WI38 (cell line): ENCODE results near the gene ANKRD60.
A peak's percentile ranks its signal among the peaks of the same experiment; 100 is the strongest.

ENCODE experiments used
- H3K4me3 ChIP-seq: 2 replicates; pipeline ENCODE4 v1.5.1; 2011; ENCODE audit warnings: low read depth, mild to moderate bottlenecking, control low read depth, low read length
- CTCF ChIP-seq: IDR thresholded peaks from 2 replicates; pipeline ENCODE4 v1.5.1; 2012; ENCODE audit warnings: low read depth, mild to moderate bottlenecking, control low read depth, low read length

The ANKRD60 gene

GRCh38 chr20:58218665-58219341 is 9.7 kb downstream of the ANKRD60 start:
- H3K4me3 ChIP-seq = no peak overlapping the region
- no peak for TF ChIP-seq CTCF

GRCh38 chr20:58216334-58216733 is 12.1 kb downstream of the ANKRD60 start:
- no peak for TF ChIP-seq CTCF
- no peak overlapping the region for H3K4me3 ChIP-seq

GRCh38 chr20:58215116-58215515 is 13.3 kb downstream of the ANKRD60 start:
- H3K4me3 ChIP-seq = no peak overlapping the region
- TF ChIP-seq CTCF = no peak

GRCh38 chr20:58214310-58214709 is 14.1 kb downstream of the ANKRD60 start:
- TF ChIP-seq CTCF = no peak

GRCh38 chr20:58213716-58214115 is 14.7 kb downstream of the ANKRD60 start:
- no peak for TF ChIP-seq CTCF
- H3K4me3 ChIP-seq = no peak overlapping the region

More at GRCh38 chr20:58214310-58214709, 14.1 kb downstream of the ANKRD60 start:
- no peak overlapping the region for H3K4me3 ChIP-seq

- H3K4me3 ChIP-seq = no peak overlapping the region
- TF ChIP-seq CTCF = 0 out of 2 replicates have a peak, but pooled peaks have one; percentile 13
Measured at GRCh38 chr20:58213121-58213520, 15.3 kb downstream of the ANKRD60 start.

- H3K4me3 ChIP-seq = no peak overlapping the region
- TF ChIP-seq CTCF = no peak
Measured at GRCh38 chr20:58212636-58213035, 15.8 kb downstream of the ANKRD60 start.
